Neural cell (in vitro differentiated cells): ENCODE results near the gene DFFA.

ENCODE experiments used
- EP300 ChIP-seq: fragments of 450-650 bp; conservative IDR thresholded peaks from 2 replicates; pipeline ENCODE4 v1.6.1; 2014; ENCODE audit warnings: antibody characterized with exemption, mild to moderate bottlenecking, moderate library complexity; ENCODE audit not compliant: poor library complexity, severe bottlenecking
- EZH2 ChIP-seq: fragments of 200-600, 300-800 bp; shearing (Covaris generic), sonication (generic); IDR thresholded peaks from 2 replicates; pipeline ENCODE4 v1.6.1; 2014; ENCODE audit warnings: antibody characterized with exemption, low read length, borderline replicate concordance, mild to moderate bottlenecking; ENCODE audit not compliant: insufficient read depth, poor library complexity, severe bottlenecking
- MXI1 ChIP-seq: fragments of 450-650 bp; conservative IDR thresholded peaks from 2 replicates; pipeline ENCODE4 v1.6.1; 2014; ENCODE audit warnings: antibody characterized with exemption, mild to moderate bottlenecking; ENCODE audit not compliant: poor library complexity, severe bottlenecking
- POLR2AphosphoS5 ChIP-seq: IDR thresholded peaks from 2 replicates; pipeline ENCODE4 v1.6.1; 2012
- SMC3 ChIP-seq: fragments of 450-650 bp; conservative IDR thresholded peaks from 2 replicates; pipeline ENCODE4 v1.6.1; 2014; ENCODE audit warnings: antibody characterized with exemption, mild to moderate bottlenecking, moderate library complexity; ENCODE audit not compliant: poor library complexity
- TF ChIP-seq, protein P1 (sequence below): fragments of 450-650 bp; IDR thresholded peaks from 2 replicates; pipeline ENCODE4 v1.5.1; 2014; ENCODE audit warnings: antibody characterized with exemption, mild to moderate bottlenecking, moderate library complexity; ENCODE audit not compliant: poor library complexity, severe bottlenecking

DNA sequence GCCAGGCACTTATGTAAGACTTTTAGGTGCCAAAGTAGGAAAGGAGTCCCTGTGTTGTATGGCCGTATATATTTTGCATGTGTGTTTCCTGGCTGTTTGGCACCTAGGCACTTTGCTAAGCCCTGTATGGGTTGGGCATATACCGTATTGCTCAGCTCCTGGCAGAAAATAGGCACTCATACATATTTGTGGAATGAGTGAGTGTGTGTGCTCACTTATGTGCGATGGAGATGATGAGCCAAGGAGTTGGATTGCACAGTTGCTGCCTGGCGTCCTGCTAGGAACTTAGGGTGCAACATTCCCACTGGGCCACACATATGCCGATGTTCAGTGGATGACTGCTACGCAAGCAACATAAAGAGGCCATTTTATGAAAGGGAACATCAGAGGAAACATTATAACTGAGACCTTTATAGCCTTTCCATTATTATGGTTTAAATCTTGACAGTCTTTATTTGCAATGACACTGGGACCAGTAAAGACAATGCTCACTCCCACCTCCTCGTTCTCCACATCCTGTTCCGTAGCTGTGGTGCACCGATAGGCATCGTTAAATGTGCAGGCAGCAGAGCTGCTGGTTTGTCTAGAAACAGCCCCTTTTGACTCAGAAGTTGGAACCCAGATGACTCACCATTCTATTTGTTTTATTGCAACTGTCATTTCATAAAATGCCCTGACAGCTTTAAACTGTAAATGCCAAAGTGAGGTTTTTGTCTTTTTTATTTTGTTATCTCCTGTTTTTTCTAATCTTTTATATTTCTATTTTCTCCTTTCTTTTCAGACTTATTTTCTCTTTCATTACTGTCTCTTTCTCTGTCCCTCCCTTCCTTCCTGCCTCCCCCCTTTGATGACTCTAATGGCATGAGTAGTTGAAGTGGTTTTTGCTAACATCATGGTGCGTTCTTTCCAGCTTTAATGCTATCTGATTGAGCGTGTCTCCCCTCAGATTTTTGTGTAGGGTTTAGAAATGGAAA is 38.5 kb upstream of the DFFA start:
- TF ChIP-seq, protein P1, sequence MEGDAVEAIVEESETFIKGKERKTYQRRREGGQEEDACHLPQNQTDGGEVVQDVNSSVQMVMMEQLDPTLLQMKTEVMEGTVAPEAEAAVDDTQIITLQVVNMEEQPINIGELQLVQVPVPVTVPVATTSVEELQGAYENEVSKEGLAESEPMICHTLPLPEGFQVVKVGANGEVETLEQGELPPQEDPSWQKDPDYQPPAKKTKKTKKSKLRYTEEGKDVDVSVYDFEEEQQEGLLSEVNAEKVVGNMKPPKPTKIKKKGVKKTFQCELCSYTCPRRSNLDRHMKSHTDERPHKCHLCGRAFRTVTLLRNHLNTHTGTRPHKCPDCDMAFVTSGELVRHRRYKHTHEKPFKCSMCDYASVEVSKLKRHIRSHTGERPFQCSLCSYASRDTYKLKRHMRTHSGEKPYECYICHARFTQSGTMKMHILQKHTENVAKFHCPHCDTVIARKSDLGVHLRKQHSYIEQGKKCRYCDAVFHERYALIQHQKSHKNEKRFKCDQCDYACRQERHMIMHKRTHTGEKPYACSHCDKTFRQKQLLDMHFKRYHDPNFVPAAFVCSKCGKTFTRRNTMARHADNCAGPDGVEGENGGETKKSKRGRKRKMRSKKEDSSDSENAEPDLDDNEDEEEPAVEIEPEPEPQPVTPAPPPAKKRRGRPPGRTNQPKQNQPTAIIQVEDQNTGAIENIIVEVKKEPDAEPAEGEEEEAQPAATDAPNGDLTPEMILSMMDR = no peak
- no peak for TF ChIP-seq EP300
- no peak for TF ChIP-seq SMC3
- TF ChIP-seq MXI1 = no peak
- TF ChIP-seq EZH2 = no peak
- no peak for TF ChIP-seq POLR2AphosphoS5
